ENCODE data around the gene UGP2.

The UGP2 gene

GRCh38 chr2:63866009-63866709 lies 24.5 kb downstream of the UGP2 start:
- DNase-seq: no peak

- no peak for DNase-seq
Measured at GRCh38 chr2:63870679-63871078, 29.0 kb downstream of the UGP2 start.

- no peak for DNase-seq
Measured at GRCh38 chr2:63871864-63872263, 30.2 kb downstream of the UGP2 start.

GRCh38 chr2:63872571-63873328 lies 31.1 kb downstream of the UGP2 start:
- DNase-seq: no peak

GRCh38 chr2:63874204-63875130 lies 32.8 kb downstream of the UGP2 start:
- DNase-seq: no peak

- DNase-seq: no peak
Measured at GRCh38 chr2:63875131-63875527, 33.4 kb downstream of the UGP2 start.

- no peak for DNase-seq
Measured at GRCh38 chr2:63875559-63876245, 34.0 kb downstream of the UGP2 start.

GRCh38 chr2:63876311-63876710 lies 34.6 kb downstream of the UGP2 start:
- DNase-seq: no peak

GRCh38 chr2:63878486-63878885 lies 36.8 kb downstream of the UGP2 start:
- DNase-seq: no peak

- DNase-seq: no peak
Measured at GRCh38 chr2:63879876-63880433, 38.3 kb downstream of the UGP2 start.

GRCh38 chr2:63880625-63881024 lies 38.9 kb downstream of the UGP2 start:
- DNase-seq: no peak

GRCh38 chr2:63881205-63881604 lies 39.5 kb downstream of the UGP2 start:
- DNase-seq: no peak

GRCh38 chr2:63882395-63883105 lies 40.9 kb downstream of the UGP2 start:
- DNase-seq: no peak

GRCh38 chr2:63886445-63886844 lies 44.7 kb downstream of the UGP2 start:
- DNase-seq: no peak

GRCh38 chr2:63888053-63888452 lies 46.4 kb downstream of the UGP2 start:
- DNase-seq: no peak

GRCh38 chr2:63888490-63889402 lies 47.0 kb downstream of the UGP2 start:
- DNase-seq: peak; percentile 0 to 54

GRCh38 chr2:63890678-63891077 lies 49.0 kb downstream of the UGP2 start:
- no peak for DNase-seq

GRCh38 chr2:63891488-63892030 lies 49.9 kb downstream of the UGP2 start:
- no peak for DNase-seq

- DNase-seq: no peak
Measured at GRCh38 chr2:63893163-63893562, 51.5 kb downstream of the UGP2 start.

- DNase-seq: no peak
Measured at GRCh38 chr2:63894167-63894566, 52.5 kb downstream of the UGP2 start.

Measured in NCI-H524 (cell line).